Limb (tissue), 2 donors: Measurements from ENCODE around the gene CD28.

Experiments
- DNase-seq, 2 donors: peaks; one replicate each; pipeline ENCODE4 v3.0.0-alpha.2; 2016; ENCODE audit errors: extremely low spot score in 2 of 2

Gene CD28

DNA sequence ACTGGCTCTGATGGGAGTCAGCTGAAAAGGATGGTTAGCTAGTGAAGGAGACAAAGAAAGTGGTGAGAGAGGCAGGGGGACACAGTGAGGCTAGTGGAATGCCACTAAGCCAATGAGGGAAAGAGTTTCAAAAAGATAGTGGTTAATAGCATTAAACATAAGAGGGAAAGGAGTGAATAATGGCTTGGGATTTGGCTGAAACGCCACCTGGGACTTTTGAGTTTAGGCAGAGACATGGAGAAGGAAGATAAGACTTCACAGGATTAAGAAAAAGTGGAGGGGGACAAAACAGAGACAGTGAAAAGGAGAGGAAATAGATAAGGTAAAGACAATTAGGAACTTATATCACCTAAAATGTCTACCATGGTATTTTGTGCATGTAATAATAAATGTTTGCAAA lies 6.9 kb downstream of the CD28 start:
- no peak for DNase-seq

DNA sequence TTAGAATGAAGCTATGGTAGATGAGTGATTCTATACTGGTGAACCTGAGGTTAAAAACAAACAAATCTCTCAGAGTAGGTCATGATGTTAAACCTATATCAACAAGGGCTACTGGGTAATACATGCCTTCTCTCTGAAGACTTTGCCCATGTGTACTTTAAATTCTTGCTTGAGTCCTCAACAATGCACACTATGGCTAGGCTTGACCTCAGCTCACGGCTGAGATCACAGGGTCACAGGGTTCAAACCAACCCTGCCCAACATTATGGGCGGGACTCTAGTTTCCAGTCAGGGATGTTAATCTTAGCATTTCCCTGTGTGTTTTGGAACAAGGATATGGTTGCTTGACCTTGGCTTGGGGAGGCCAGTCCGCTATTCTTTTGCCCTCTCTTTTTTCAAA lies 7.7 kb downstream of the CD28 start:
- DNase-seq, result no peak

DNA sequence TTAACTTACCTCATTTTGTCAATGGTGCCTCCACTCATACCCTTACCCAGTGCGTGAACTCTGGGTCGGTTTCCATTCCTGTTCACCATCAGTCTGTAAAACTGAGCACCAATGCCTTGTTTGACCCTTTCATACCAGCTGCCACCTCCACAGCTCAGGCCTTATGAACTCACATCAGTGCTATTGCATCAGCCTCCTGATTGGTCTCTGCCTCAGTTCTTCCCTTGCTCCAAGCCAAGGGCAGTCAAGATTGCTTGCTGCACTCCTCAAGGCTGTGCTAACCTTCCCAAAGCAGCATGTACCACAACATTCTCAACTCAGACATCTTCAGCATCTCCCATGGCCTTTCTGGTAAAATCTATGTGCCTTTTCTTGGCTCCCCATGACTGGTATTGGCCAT lies 9.3 kb downstream of the CD28 start:
- no peak for DNase-seq

DNA sequence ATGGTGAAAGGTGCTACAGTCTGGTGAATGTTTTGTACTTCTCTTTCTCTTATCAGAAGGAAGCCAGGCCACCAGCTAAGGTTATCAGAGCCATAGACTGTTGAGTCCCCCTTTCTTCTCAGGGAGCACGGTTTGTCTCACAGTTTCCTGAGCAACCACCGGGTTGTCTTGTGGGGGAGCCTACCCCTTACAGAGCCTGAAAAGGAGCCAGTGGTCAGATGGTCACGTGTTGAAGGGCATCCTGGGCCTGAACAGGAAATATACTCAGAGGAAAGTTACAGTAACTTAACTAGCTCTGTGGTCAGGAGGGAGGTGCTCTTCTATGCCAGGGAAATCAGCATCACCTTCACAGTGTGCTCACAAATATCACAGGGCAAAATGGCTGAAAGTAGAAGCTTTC lies 11.6 kb downstream of the CD28 start:
- DNase-seq, result no peak

DNA sequence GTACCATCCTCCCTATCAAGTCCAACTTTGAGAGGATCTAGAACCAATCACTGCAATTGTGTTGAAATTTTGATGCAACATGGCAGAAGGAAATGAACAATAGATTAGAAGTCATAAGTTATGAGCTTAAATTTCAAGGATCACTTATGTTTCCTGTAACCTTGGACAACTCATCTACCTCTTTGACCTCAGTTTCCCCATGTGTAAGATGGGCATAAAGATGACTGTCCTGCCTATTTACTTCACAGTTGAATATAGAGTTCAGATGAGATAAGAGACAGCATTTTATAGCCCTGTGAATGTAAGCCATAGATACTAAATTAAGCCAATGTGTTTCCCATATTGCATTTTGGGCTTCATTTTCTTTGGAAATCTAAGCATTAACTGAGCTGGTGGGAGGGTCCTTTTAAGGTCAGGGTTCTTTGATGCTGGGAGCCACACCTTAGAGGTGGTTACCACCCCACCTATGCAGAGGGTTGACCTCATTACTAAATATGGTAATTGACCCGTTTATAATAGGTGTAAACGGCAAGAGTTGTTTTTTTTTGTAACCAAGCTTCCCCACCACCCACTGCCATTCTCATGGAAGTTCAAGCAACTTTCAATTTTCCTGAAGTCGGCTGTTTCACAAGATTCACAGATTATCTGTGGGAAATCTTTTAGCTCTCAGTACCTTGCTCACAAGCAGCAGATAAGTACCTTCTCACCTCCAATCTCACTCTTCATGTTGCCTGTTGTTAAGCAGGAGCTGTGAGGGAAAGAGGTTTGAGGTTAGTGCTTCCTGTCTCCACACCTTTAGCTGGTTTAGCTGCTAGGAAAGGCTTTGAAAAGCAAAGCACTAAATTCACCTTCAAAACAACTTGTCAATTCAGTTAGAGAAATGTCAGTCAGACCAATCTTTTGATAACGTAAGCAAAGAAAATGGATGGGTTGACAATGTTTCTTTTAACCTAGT lies 13.3 kb downstream of the CD28 start:
- no peak for DNase-seq

DNA sequence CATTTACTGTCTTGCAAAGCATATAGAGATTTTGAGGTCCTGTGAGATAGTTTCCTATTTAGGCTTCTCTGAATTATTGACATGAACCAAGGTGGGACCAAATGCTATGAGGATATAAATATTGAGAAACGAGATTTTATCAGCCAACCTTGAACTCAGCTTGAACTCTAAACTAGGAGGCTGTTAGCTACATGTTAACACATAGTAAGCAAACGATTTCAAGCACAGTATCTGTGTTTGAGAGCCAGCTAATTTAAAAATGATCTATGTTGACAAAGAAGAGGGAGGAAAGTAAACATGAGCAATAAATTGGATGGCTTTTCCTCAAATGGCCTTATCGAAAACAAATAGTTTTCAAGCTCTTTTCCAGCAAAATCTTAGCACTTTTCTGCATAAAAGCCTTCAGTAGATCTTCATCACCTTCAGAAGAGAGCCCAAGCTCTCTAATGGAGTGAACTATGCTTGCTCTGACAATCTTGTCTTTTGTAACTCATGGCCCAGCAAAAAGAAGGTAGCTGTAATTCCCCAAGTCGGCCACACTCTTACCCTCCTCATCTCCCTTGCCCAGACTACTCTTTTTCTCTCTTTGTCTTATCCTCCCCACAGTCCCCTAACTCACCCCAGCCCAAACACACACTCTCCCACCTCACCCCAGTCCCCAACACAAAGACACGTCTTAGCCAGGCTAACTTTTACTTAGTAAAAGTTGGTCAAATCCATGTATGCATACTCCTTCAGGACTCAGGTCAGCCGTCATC lies 14.7 kb downstream of the CD28 start:
- DNase-seq, result no peak

DNA sequence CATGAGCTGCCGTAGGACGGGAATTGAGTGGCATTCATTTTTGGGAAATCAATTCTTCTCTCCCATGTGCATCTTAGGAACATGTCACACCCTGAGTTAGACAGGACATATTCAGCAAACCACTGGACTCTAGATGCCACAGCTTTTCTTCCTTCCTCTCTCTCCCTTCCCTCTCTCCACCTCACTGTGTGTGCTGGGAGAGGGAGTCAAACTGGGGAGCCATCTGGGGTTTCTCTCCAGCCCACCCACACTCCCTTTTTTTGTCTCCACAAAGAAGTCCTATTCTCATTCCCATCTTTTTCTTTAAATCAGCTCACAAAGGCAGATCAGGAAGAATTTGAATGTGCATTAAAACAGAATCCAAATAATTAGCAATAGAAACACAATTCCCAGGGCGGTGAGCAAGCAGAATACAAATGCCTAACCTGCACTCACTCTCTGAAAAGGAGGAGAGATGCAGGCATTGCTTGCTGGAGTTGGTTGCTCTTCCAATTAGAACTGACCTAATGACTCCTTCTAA lies 15.4 kb downstream of the CD28 start:
- no peak for DNase-seq

DNA sequence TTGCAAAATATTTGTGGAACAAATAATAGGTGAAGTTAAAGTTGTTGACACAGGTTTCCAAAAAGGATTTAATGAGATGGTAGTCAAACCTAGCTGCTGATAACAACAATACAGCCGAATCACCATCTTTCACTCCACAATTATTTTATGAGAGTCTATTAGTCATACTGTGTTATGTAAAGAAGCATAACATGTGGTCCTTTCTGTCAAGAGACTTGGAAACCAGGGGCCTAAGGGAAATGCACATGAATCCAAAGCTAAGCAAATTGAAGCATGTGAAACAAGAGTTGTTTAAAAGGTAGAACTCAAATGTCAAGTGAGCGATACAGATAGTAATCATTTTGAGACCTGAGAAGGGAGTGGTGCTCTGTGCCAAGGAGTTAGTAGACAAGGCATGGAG lies 16.0 kb downstream of the CD28 start:
- no peak for DNase-seq

DNA sequence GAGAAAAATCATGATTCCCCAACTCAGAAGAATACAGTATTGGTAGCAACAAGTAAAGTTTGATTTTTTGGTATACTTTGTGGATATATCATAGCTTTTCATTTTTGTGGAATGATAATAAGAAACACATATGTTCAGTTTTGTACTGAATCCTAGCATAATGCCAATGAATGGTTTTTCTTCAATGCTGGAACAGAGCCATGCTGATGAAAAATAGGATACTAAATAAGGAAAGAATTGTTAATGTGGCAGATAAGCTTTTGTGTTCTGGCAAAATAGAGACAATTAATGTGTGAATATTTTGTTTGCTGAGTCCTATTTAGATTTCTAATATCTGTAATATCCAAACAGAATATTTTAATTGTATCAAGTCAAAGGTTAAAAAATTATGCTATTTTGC lies 21.9 kb downstream of the CD28 start:
- DNase-seq, result no peak

DNA sequence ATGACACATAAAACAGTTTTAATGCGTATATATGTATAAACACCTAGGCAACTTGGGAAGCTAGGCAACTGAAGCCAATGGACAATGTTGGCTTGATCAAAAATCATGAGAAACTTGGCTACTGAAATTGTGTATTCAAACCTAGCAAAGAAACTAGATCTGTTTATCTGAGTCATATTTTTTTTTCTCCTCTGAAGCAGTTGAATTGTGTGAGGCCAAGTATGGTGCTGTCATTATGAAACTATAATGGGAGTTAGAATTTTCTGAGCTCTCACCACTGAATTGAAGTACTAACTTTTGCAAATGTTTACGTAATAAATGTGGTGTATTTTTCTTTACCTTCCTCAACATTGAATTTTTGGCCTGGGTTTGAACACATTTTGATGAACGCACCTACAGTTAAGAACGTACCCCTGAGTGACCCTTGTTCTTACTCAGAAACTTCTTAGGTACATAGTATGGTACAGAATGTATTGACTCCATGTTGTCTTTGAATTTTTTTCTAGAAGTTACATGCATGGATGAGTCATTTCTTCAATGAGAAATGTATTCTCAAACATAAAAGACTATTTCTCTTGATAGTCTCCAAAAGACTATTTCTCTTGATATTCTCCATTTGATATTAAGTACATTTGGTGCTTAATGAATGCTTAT lies 23.8 kb downstream of the CD28 start:
- DNase-seq, result no peak

DNA sequence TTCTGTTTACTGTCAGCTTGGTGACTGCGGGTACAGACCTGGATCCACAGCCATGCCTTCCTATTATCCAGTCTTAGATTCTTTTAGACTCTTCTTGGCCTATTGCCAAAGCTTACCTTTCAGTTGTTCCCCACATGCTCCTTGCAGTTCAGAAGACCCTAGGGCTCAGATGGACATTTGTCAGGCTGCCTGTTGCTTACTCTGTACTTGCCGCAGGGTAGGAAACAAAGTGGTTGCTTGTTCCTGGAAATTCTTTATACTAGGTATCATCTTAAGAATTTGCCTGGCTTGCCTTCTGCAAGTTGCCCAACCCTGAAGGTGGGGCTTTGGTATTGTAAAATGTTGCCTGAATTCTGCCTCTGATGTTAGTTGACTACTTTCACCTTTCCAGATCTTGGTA lies 24.4 kb downstream of the CD28 start:
- DNase-seq, result no peak

DNA sequence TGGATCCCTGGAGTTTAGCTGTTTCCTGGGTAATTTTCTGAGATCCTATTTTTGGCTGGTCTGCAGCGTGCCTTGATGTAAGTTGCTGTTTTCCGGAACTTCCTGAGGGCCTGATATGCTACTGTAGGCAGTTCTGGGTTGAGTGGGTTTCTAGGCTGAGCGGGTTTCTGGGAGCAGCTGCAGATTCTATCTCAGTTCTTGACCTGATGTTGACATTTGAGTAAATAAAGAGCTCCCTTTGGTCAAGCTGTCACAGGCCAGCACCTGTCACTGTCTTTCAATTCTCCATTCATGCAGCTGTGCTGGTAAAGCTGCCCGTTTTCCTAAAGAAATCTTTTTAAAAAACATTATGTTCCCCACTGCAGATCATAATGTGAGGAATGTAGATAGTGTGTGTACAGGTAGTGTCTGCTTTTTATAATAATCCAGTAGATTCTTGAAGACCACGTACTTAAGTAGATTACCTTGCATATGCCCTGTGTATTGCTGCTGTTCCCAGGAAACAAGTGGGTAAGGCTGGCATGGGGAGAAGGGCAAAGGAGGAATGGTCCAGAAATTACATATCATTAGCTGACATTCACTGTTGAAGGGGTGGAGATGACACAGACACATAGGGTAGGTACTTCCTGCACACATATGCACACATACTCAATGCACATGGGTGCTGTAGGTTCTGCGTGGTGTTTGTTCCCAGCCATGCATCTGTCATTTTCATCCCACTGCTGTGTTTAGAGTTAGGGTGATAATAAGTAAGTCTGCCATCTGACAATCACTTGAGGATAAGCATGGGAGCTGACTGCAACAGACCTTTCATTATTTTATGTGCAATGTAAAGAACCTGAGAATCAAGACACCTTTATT lies 25.9 kb downstream of the CD28 start:
- DNase-seq, result peak in 1 of 2 donors; percentile 65

DNA sequence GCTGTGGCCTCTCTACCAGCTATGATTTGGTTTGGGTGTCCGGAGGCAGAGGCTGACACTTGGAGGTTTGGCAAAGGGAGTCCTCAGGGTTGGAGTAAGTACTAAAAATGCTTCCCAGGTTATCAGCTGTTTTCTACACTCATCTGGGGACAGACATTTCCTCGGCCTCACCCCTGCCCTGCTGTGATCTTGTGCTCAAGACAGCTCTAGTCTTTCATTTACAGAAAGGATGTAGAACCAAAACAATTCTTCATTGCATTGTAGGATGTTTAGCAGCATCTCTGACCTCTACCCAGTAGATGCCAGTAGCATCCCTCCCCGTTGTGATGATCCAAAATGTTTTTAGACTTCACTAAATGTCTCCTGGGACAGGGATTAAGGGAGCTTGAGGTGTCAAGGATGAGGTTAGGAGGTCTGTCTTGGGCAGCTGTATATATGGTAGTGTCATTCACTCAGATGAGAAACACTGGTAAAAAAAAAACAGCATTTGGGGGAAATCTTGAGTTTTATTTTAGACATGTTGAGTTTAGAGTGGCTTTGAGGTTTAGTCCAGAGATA lies 26.6 kb downstream of the CD28 start:
- no peak for DNase-seq

DNA sequence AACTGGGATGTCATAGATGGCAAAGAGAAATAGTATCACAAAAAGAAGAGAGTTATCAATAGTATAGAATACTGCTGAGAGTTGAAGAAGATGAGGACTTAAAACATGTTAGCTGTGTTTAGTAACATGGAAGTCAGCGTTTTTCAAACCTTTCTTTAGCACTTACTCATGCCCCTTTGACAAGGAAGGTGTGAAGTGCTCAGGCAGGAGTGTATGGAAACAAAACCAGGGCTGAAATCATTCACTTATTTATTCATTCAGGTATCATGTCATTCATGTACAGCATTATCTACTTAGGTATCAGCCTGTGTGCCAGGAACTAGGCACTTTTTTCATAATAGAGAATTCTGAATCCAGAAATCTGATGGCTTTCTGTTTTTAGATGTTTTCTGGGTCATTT lies 27.2 kb downstream of the CD28 start:
- DNase-seq, result no peak

DNA sequence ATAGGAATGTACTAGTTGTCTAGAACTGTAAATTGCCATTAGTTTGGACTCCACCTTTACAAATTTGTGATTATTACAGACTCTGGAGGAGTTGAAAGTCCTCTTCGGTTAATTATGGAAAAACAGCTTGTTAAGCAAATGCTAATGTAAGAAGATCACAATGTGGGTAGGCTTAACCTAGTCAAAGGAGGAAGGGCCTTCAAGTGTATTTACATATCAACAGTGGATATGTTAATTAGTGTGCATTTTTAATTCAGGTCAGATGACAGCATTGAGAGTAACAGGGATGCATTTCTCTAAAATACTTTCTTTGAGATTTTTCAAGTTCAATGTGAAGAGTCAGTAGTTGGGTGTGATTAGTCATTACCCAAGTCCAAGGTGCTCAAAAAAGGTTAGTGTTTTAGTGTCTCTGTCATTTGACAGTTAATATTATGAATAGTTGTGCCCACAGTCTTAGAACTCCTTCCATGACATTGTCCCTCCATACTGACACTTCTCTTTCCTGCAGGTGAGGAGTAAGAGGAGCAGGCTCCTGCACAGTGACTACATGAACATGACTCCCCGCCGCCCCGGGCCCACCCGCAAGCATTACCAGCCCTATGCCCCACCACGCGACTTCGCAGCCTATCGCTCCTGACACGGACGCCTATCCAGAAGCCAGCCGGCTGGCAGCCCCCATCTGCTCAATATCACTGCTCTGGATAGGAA lies 28.0 kb downstream of the CD28 start:
- no peak for DNase-seq

DNA sequence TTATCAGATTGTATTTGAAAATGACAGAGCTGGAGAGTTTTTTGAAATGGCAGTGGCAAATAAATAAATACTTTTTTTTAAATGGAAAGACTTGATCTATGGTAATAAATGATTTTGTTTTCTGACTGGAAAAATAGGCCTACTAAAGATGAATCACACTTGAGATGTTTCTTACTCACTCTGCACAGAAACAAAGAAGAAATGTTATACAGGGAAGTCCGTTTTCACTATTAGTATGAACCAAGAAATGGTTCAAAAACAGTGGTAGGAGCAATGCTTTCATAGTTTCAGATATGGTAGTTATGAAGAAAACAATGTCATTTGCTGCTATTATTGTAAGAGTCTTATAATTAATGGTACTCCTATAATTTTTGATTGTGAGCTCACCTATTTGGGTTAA lies 30.9 kb downstream of the CD28 start:
- no peak for DNase-seq

DNA sequence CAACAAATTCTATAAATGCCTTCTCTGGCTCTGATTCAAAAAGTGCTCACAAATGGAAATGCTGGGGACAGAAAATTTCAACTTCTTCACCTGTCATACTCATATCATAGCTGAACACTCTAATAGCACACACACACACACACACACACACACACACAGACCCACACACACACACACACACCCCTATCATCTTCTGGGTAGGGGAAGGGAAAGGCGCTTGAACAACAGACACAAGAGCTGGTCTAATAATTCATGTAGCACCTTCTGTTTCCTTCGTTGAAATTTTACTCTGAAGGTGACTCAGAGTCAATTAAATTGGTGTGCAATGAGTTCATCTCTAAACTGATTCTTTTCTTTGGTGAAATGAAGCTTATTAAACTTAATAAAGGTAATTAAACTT lies 32.9 kb downstream of the CD28 start:
- DNase-seq, result no peak

DNA sequence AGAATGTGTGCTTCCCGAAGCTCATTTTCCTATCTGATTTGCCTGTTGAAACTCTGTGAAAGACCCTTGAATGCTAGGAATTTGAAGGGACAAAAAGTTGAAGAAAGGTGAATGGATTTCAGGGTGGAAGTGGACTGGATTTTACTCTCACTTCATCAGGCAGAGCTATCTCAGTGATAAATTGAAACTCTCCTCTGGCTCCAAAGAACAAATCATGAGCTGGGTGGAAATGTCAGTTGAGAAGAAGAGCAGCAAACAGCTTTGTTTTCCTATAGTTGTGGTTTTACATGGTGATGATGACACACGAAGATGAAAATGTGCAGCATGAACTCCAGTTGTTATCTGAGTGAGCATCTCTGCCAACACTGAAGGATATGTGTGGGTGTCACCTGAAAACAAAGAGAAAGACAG lies 34.4 kb downstream of the CD28 start:
- no peak for DNase-seq

DNA sequence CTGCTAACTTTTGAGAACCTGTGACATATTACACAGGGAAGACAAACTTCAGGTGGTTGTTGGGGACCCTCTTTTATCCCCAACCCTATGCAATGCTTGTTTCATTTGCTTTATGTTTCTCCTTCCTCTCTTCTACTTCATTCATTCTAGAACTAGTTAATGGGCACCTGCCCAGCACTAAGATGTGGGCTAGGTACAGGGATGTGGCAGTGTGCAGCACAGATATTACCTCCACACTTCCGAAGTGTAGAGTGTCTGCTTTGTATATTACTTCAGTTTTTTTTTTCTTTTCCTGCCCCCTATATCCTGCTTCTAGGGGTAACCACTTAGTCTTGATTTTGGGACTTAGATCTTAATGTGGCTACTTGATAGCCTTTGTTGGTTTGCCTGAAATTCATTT lies 35.1 kb downstream of the CD28 start:
- no peak for DNase-seq

DNA sequence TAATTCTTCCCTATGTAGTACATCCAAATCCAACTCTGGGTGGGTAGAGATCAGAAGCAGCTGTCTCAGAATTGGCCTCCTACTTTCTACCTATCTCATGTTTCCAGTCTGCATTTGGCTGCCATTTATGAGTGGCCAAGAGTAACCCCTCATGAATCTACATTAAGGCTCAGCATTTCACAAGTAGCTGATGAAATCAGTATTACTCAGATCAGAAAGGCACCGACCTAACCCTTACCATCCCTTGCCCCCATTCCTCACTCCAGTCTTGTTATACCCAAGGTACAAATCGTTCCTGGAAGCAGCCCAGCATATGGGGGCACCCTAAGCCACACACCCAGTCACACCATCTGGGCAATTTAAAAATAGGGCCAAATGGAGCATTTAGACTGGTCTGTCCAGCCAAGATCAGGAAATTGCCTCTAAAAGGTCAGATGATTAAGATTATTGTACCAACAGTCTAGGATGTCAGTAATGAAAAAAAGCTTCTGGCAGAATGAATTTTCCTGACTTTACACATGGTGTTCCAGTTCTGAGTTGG lies 37.1 kb downstream of the CD28 start:
- no peak for DNase-seq
